Gastrocnemius medialis (tissue), 4 donors: ENCODE data around the gene IQUB. TPM values are rescaled to one million over a fixed set of nuclear protein-coding genes. Genes with fewer than 3 reads are reported as not detected.
"Not testable (repeated sequence)": the region's sequence is repeated elsewhere in the genome, so short reads cannot be mapped to it uniquely, and the experiment has no call there.

Source experiments
- ATAC-seq, 2 donors: fragments of 150-250 bp; one replicate each; pipeline ENCODE4 v1.9.1; 2016
- DNase-seq, 2 donors: peaks; one replicate each; pipeline ENCODE4 v3.0.0-alpha.2; 2019
- H3K27ac ChIP-seq, 4 donors: fragments of 200-600 bp; sonication (generic); 1 replicate in 1 of 4; 2 replicates in 3 of 4; pipeline ENCODE4 v1.5.1; 2016 to 2018; ENCODE audit warnings: mild to moderate bottlenecking in 2 of 4, moderate library complexity in 1 of 4
- H3K27me3 ChIP-seq, 3 donors: fragments of 200-600 bp; sonication (generic) in 2 of 3; 1 replicate in 1 of 3; 2 replicates in 2 of 3; pipeline versions ENCODE4 v1.5.1 to v1.6.0; 2016 to 2019; ENCODE audit warnings: mild to moderate bottlenecking in 1 of 3, moderate library complexity in 1 of 3
- H3K36me3 ChIP-seq, 2 donors: fragments of 200-600 bp; sonication (generic) in 1 of 2; one replicate each; pipeline ENCODE4 v1.5.1; 2017 to 2018
- H3K4me1 ChIP-seq, 2 donors: fragments of 200-600 bp; sonication (generic) in 1 of 2; one replicate each; pipeline ENCODE4 v1.5.1; 2016 to 2017; ENCODE audit warnings: mild to moderate bottlenecking in 2 of 2
- H3K4me3 ChIP-seq, 4 donors: fragments of 200-600 bp; sonication (generic) in 3 of 4; 1 replicate in 1 of 4; 2 replicates in 3 of 4; pipeline ENCODE4 v1.5.1; 2016 to 2019; ENCODE audit warnings: mild to moderate bottlenecking in 2 of 4
- H3K9me3 ChIP-seq, 3 donors: fragments of 200-600 bp; sonication (generic) in 2 of 3; 1 replicate in 1 of 3; 2 replicates in 2 of 3; pipeline ENCODE4 v1.5.1; 2016 to 2019
- POLR2A ChIP-seq, 2 donors: fragments of 450-650 bp; IDR thresholded peaks; one replicate each; pipeline ENCODE4 v1.6.1; 2017; ENCODE audit warnings: antibody characterized with exemption in 2 of 2, mild to moderate bottlenecking in 2 of 2, moderate library complexity in 2 of 2
- in situ Hi-C, 4 donors: fragments of 200-750 bp; cut with MboI; loops; one replicate each; pipeline versions ENCODE4 v1.15.0 to v1.8.0; 2017; ENCODE audit warnings: low sequenced_read_pairs in 4 of 4
- intact Hi-C: fragments of 100-400 bp; cut with DNase I; formaldehyde crosslinking; loops from one replicate; pipeline ENCODE4 v1.15.1; 2023; ENCODE audit warnings: low total_unique reads
- total RNA-seq, 4 donors: library from RNA; depleted of rRNA; stranded (reverse); fragments of >200 nt; gene quantifications; one replicate each; pipeline versions ENCODE4 v1.1.0 to v1.2.3, GENCODE V29; 2016

The IQUB gene
- total RNA-seq, 4 donors from 2014 or later, result 0.15 to 0.42 (median 0.26) TPM; not detected in 1

DNA sequence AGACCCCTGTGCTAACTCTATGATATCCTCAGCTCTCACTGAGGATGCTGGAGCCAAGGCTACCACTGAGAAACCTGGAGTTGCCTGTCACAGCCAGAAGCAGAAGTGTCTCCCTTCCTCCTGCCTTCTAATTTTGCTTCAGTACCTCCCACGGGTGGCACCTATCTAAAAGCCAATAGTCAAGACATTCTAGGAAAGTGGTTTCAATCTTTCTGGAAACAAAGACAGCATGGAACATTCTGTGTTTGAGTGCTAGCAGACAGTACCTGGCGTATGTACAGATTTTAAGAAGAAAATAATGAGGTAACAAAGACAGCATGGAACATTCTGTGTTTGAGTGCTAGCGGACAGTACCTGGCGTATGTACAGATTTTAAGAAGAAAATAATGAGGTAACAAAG is 126.4 kb downstream of the IQUB start:
- in situ Hi-C loops, H3K36me3 ChIP-seq, H3K27me3 ChIP-seq, DNase-seq, H3K4me3 ChIP-seq, intact Hi-C loops, H3K9me3 ChIP-seq: not testable (repeated sequence)
- peak in 1 of 2 donors; percentile 42 for TF ChIP-seq POLR2A (IDR thresholded peaks at IDR 0.05)
- H3K4me1 ChIP-seq, result peaks cover 13 to 17% of the 10 kb centered on the region in 2 donors
- peak overlapping the region in 3 of 4 donors; percentile 62 to 73 (median 69) for H3K27ac ChIP-seq
- ATAC-seq, result peak in 1 of 2 donors; percentile 57

Other genes starting within 250 kb of the IQUB start
- gene NDUFA5, start 23.2 kb upstream of the IQUB start, total RNA-seq, result 100 to 1,000 TPM in 3 of 4 donors, 10 to 100 TPM in 1; 82.8 to 148 (median 137) TPM
- 10 to 100 TPM in 2 of 4 donors, 1 to 10 TPM in 2; 5.3 to 26.0 (median 10.4) TPM for gene ASB15, start 67.2 kb upstream of the IQUB start, total RNA-seq
- 100 to 1,000 TPM; 150 to 518 (median 314) TPM for gene LMOD2, start 121.3 kb upstream of the IQUB start, total RNA-seq
- gene WASL, start 214.4 kb upstream of the IQUB start, total RNA-seq, result 10 to 100 TPM; 29.0 to 40.4 (median 33.0) TPM